GM12878 (cell line): ENCODE measurements around the gene RTP5. TPM values are rescaled to one million over a fixed set of nuclear protein-coding genes. Genes with fewer than 3 reads are reported as not detected.

ENCODE experiments used
- ATAC-seq: fragments of 200-7000 bp; cut with Tn5 transposase; 3 replicates; pipeline ENCODE4 v1.9.1; 2020; ENCODE audit warnings: mild to moderate bottlenecking, moderate library complexity
- BruUV-seq: library from RNA; stranded (reverse); fragments of 400-500 nt; replicated peaks from 2 replicates; lab custom pipeline; 2021; lab: Mats Ljungman, UMichigan
- CTCF ChIA-PET: fragments of 300-600 bp; sonication (Branson Sonifier 250); formaldehyde crosslinking; extraction: SDS; loops from one replicate; lab custom pipeline; 2021; ENCODE audit warnings: inconsistent platforms; lab: Yijun Ruan, JAX
- POLR2A ChIA-PET: fragments of 350-600 bp; formaldehyde crosslinking; extraction: SDS; loops from one replicate; lab custom pipeline; 2021; ENCODE audit warnings: inconsistent platforms; lab: Charles Lee
- RAD21 ChIA-PET: fragments of 300-600 bp; sonication (Branson Sonifier 250); formaldehyde crosslinking; loops from one replicate; lab custom pipeline; 2023; ENCODE audit warnings: antibody characterized with exemption; ENCODE audit not compliant: unreplicated experiment; lab: Charles Lee
- SMC1A ChIA-PET: fragments of 300-600 bp; sonication (Branson Sonifier 250); formaldehyde crosslinking; loops from one replicate; lab custom pipeline; 2023; ENCODE audit not compliant: unreplicated experiment, uncharacterized antibody; lab: Charles Lee
- DNase-seq: peaks from one replicate; pipeline ENCODE4 v3.0.0-alpha.2; 2011; ENCODE audit warnings: low read depth, low spot score
- FAIRE-seq: peaks from 3 replicates; lab custom pipeline; 2011; peaks lifted over from hg19 to GRCh38; lab: Jason Lieb, UNC
- H2AFZ ChIP-seq: 2 replicates; pipeline ENCODE4 v1.6.0; 2011; ENCODE audit warnings: low read depth, low read length, control low read depth; ENCODE audit not compliant: control insufficient read depth
- H3K27ac ChIP-seq: 2 replicates; pipeline ENCODE4 v1.5.1; 2011; ENCODE audit warnings: control low read depth; ENCODE audit not compliant: control insufficient read depth, insufficient read depth
- H3K27me3 ChIP-seq, 2 experiments: replicated peaks in 1 of 2; 2 replicates each; pipeline versions ENCODE4 v1.6.0 to v1.6.1; 2011; ENCODE audit warnings: low read length in 1 of 2; ENCODE audit not compliant: control insufficient read depth in 2 of 2, insufficient read depth in 2 of 2
- H3K36me3 ChIP-seq, 2 experiments: 2 replicates each; pipeline ENCODE4 v1.5.1; 2011; ENCODE audit warnings: low read length in 1 of 2; ENCODE audit not compliant: control insufficient read depth in 2 of 2, insufficient read depth in 2 of 2
- H3K4me1 ChIP-seq: 2 replicates; pipeline ENCODE4 v1.6.1; 2011; ENCODE audit warnings: mild to moderate bottlenecking, low read length, moderate library complexity, mixed read lengths; ENCODE audit not compliant: control insufficient read depth, insufficient read depth
- H3K4me2 ChIP-seq: 2 replicates; pipeline ENCODE4 v1.6.0; 2011; ENCODE audit warnings: control low read depth; ENCODE audit not compliant: control insufficient read depth, insufficient read depth
- H3K4me3 ChIP-seq: fragments of 200-600 bp; sonication (generic); 2 replicates; pipeline ENCODE4 v1.5.1; 2016
- H3K79me2 ChIP-seq: 2 replicates; pipeline ENCODE4 v1.6.0; 2011; ENCODE audit warnings: low read length; ENCODE audit not compliant: control insufficient read depth, insufficient read depth
- H3K9ac ChIP-seq: 2 replicates; pipeline ENCODE4 v1.8.0; 2011; ENCODE audit warnings: low read length, control low read depth, mixed read lengths; ENCODE audit not compliant: control insufficient read depth, insufficient read depth
- H3K9me3 ChIP-seq: replicated peaks from 3 replicates; pipeline ENCODE4 v1.5.1; 2011; ENCODE audit warnings: mild to moderate bottlenecking, low read length; ENCODE audit not compliant: control insufficient read depth, insufficient read depth
- H4K20me1 ChIP-seq: 2 replicates; pipeline ENCODE4 v1.6.0; 2011; ENCODE audit not compliant: control insufficient read depth, insufficient read depth
- ETV6 ChIP-seq, 2 experiments: fragments of 450-650 bp in 1 of 2; IDR thresholded peaks in 1 of 2; conservative IDR thresholded peaks in 1 of 2; 2 replicates each; pipeline ENCODE4 v1.6.1; 2014; ENCODE audit warnings: antibody characterized with exemption in 1 of 2, borderline replicate concordance in 1 of 2, low read depth in 1 of 2, mild to moderate bottlenecking in 1 of 2, moderate library complexity in 1 of 2
- FOXM1 ChIP-seq: IDR thresholded peaks from 2 replicates; pipeline ENCODE4 v1.6.1; 2012; ENCODE audit warnings: low read depth, mild to moderate bottlenecking, inconsistent platforms, low read length, moderate library complexity
- HDAC2 ChIP-seq: fragments of 200-600 bp; sonication (generic); IDR thresholded peaks from 2 replicates; pipeline ENCODE4 v1.6.1; 2017
- HDGF ChIP-seq: fragments of 450-650 bp; IDR thresholded peaks from 2 replicates; pipeline ENCODE4 v1.6.1; 2016; ENCODE audit warnings: antibody characterized with exemption
- MYB ChIP-seq: fragments of 150-350 bp; IDR thresholded peaks from 2 replicates; pipeline ENCODE4 v1.6.1; 2014; ENCODE audit warnings: mild to moderate bottlenecking, low read depth, low read length, borderline replicate concordance
- NBN ChIP-seq: fragments of 450-650 bp; IDR thresholded peaks from 2 replicates; pipeline ENCODE4 v1.6.1; 2016
- NRF1 ChIP-seq: conservative IDR thresholded peaks from 2 replicates; pipeline ENCODE4 v1.6.1; 2011; ENCODE audit warnings: mild to moderate bottlenecking, low read depth, low read length, improper control_type of control experiment
- PAX8 ChIP-seq: fragments of 450-650 bp; IDR thresholded peaks from 2 replicates; pipeline ENCODE4 v1.6.1; 2017; ENCODE audit warnings: mild to moderate bottlenecking, moderate library complexity
- PML ChIP-seq: IDR thresholded peaks from 2 replicates; pipeline ENCODE4 v1.6.1; 2012; ENCODE audit warnings: low read length, inconsistent platforms
- SPI1 ChIP-seq: IDR thresholded peaks from 2 replicates; pipeline ENCODE4 v1.6.1; 2011; ENCODE audit warnings: low read depth, mild to moderate bottlenecking, low read length, moderate library complexity, borderline replicate concordance; ENCODE audit not compliant: insufficient read depth
- TBL1XR1 ChIP-seq: IDR thresholded peaks from 2 replicates; pipeline ENCODE4 v1.6.1; 2012; ENCODE audit warnings: low read depth, low read length, improper control_type of control experiment
- WGBS: methylation state at CpG from one replicate; pipeline ENCODE4 v1.1.6; 2016; ENCODE audit warnings: low lambda C conversion rate; ENCODE audit not compliant: insufficient replicate concordance, insufficient coverage; ENCODE audit errors: missing lambda C conversion rate; 5-methylcytosine and 5-hydroxymethylcytosine counted together
- in situ Hi-C: fragments of 300-500 bp; cut with MboI; formaldehyde crosslinking; loops from 9 replicates; pipeline ENCODE4 v1.14.3; 2018; ENCODE audit warnings: mixed read lengths
- intact Hi-C: fragments of 100-400 bp; cut with micrococcal nuclease; formaldehyde crosslinking; loops from one replicate; pipeline ENCODE4 v1.14.2; 2022; ENCODE audit not compliant: unreplicated experiment
- polyA plus RNA-seq, 11 experiments: library from polyadenylated mRNA; depleted of rRNA in 4 of 11; unstranded in 6 of 11; stranded (reverse) in 5 of 11; fragments of >200 nt; fragmentation: Nextera tagmentation in 4 of 11; fragmentation: Illumina TruSeq in 1 of 11; extraction: Ambion mirVana in 4 of 11; extraction: Trizol in 1 of 11; gene quantifications; 1 replicate in 1 of 11; 2 replicates in 10 of 11; pipeline versions ENCODE4 v1.2.1 to v1.2.3, GENCODE V29; 2011 to 2016; ENCODE audit warnings: inconsistent platforms in 2 of 11, missing spikeins in 2 of 11, low read depth in 1 of 11
- total RNA-seq, 4 experiments: library from RNA; depleted of rRNA in 3 of 4; stranded (reverse); fragments of >200 nt in 3 of 4; fragmentation: Illumina TruSeq in 1 of 4; extraction: Trizol in 1 of 4; gene quantifications; 2 replicates each; pipeline versions ENCODE4 v1.2.1 to v1.2.3, GENCODE V29; 2013 to 2021
- TF ChIP-seq, protein P1 (sequence below): fragments of 450-650 bp; IDR thresholded peaks from 2 replicates; pipeline ENCODE4 v1.6.1; 2017; ENCODE audit warnings: mild to moderate bottlenecking, moderate library complexity
- TF ChIP-seq, protein P2 (sequence below): IDR thresholded peaks from 2 replicates; pipeline ENCODE4 v1.6.1; 2011; ENCODE audit warnings: borderline replicate concordance, low read depth, mild to moderate bottlenecking, moderate library complexity, low read length; ENCODE audit not compliant: insufficient read depth, poor library complexity, severe bottlenecking
- TF ChIP-seq, protein P3 (sequence below): fragments of 150-350 bp; IDR thresholded peaks from 2 replicates; pipeline ENCODE4 v1.6.1; 2016; ENCODE audit warnings: low read depth, low read length

RTP5 gene
- total and polyA plus RNA-seq, 10 of the 15 experiments (the other 5 are each of a cell fraction or from before 2014, with no cell fraction given) = 0.05 TPM; not detected in 9

DNA sequence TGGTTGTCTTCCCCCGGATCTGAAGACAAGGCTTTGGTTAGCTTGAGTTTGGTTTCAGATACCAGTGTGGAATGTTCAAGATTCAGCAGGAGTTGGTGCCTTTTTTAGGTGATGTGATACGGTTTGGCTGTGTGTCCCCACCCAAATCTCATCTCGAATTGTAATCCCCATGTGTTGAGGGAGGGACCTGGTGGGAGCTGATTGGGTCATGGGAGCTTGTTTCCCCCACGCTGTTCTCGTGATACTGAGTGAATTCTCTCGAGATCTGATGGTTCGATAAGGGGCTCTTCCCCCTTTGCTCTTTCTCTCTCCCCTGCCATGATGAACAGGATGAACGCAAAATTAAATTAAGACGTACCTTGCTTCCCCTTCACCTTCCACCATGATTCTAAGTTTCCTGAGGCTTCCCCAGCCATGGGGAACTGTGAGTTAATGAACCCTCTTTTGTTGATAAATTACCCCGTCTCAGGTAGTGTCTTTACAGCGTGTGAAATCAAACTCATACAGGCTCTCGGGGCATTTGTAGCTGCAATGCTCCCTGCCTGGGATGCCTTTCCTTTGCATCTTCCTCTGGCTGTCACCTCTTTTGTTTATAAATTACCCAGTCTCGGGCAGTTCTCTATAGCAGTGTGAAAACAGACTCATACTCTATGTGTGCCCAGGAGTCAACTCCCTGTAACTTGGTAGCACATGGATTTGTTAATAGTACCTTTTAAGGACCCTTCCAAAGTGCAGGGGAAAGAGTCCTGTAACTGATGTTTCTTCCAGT lies 32.1 kb upstream of the RTP5 start:
- RAD21 ChIA-PET = no interaction called here
- H3K9ac ChIP-seq = no peak overlapping the region
- H3K9me3 ChIP-seq = no peaks in the 10 kb centered on the region; the same call in 2 of the 3 replicates
- H3K4me3 ChIP-seq = no peak overlapping the region
- ATAC-seq = no peak
- DNase-seq = no peak
- H3K4me1 ChIP-seq = peaks cover 1% of the 10 kb centered on the region; the same call in 1 of the 2 replicates
- H3K79me2 ChIP-seq = no peaks in the 10 kb centered on the region
- H3K27me3 ChIP-seq = 0 out of 4 replicates have a peak, but pooled peaks cover 0 to 1% of the 10 kb centered on the region in 2 experiments
- POLR2A ChIA-PET = interaction anchor here (0.6 to 0.9 kb wide), 3 partner anchors 32 to 184 kb away, joined by 3 to 7 read pairs (median 3); no protein-coding TSS in a partner anchor
- SMC1A ChIA-PET = interaction anchor here (1.4 to 2.1 kb wide), 2 partner anchors 17 to 49 kb away, joined by 3 to 4 read pairs; no protein-coding TSS in a partner anchor
- WGBS = 47% methylated on average over 13 of the region's 13 CpGs
- no peaks in the 10 kb centered on the region for H3K36me3 ChIP-seq
- intact Hi-C loops (no loop called here), in situ Hi-C loops (no loop called here)
- no peak overlapping the region for H3K27ac ChIP-seq
- BruUV-seq = no TSS peak
- TF ChIP-seq TBL1XR1 (no peak), SPI1 (no peak), NRF1 (no peak), PML (no peak), ETV6 (conservative IDR thresholded peaks at IDR 0.05 in 1 of 2, IDR thresholded peaks at IDR 0.05 in 1 of 2; ENCODE audit: borderline replicate concordance in 1 of 2, low read depth in 1 of 2) (no peak), HDAC2 (no peak), NBN (no peak), HDGF (no peak), PAX8 (no peak), MYB (no peak), FOXM1 (no peak)
- TF ChIP-seq, protein P1, sequence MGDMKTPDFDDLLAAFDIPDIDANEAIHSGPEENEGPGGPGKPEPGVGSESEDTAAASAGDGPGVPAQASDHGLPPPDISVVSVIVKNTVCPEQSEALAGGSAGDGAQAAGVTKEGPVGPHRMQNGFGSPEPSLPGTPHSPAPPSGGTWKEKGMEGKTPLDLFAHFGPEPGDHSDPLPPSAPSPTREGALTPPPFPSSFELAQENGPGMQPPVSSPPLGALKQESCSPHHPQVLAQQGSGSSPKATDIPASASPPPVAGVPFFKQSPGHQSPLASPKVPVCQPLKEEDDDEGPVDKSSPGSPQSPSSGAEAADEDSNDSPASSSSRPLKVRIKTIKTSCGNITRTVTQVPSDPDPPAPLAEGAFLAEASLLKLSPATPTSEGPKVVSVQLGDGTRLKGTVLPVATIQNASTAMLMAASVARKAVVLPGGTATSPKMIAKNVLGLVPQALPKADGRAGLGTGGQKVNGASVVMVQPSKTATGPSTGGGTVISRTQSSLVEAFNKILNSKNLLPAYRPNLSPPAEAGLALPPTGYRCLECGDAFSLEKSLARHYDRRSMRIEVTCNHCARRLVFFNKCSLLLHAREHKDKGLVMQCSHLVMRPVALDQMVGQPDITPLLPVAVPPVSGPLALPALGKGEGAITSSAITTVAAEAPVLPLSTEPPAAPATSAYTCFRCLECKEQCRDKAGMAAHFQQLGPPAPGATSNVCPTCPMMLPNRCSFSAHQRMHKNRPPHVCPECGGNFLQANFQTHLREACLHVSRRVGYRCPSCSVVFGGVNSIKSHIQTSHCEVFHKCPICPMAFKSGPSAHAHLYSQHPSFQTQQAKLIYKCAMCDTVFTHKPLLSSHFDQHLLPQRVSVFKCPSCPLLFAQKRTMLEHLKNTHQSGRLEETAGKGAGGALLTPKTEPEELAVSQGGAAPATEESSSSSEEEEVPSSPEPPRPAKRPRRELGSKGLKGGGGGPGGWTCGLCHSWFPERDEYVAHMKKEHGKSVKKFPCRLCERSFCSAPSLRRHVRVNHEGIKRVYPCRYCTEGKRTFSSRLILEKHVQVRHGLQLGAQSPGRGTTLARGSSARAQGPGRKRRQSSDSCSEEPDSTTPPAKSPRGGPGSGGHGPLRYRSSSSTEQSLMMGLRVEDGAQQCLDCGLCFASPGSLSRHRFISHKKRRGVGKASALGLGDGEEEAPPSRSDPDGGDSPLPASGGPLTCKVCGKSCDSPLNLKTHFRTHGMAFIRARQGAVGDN = no peak
- TF ChIP-seq, protein P2, sequence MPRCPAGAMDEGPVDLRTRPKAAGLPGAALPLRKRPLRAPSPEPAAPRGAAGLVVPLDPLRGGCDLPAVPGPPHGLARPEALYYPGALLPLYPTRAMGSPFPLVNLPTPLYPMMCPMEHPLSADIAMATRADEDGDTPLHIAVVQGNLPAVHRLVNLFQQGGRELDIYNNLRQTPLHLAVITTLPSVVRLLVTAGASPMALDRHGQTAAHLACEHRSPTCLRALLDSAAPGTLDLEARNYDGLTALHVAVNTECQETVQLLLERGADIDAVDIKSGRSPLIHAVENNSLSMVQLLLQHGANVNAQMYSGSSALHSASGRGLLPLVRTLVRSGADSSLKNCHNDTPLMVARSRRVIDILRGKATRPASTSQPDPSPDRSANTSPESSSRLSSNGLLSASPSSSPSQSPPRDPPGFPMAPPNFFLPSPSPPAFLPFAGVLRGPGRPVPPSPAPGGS = no peak
- TF ChIP-seq, protein P3, sequence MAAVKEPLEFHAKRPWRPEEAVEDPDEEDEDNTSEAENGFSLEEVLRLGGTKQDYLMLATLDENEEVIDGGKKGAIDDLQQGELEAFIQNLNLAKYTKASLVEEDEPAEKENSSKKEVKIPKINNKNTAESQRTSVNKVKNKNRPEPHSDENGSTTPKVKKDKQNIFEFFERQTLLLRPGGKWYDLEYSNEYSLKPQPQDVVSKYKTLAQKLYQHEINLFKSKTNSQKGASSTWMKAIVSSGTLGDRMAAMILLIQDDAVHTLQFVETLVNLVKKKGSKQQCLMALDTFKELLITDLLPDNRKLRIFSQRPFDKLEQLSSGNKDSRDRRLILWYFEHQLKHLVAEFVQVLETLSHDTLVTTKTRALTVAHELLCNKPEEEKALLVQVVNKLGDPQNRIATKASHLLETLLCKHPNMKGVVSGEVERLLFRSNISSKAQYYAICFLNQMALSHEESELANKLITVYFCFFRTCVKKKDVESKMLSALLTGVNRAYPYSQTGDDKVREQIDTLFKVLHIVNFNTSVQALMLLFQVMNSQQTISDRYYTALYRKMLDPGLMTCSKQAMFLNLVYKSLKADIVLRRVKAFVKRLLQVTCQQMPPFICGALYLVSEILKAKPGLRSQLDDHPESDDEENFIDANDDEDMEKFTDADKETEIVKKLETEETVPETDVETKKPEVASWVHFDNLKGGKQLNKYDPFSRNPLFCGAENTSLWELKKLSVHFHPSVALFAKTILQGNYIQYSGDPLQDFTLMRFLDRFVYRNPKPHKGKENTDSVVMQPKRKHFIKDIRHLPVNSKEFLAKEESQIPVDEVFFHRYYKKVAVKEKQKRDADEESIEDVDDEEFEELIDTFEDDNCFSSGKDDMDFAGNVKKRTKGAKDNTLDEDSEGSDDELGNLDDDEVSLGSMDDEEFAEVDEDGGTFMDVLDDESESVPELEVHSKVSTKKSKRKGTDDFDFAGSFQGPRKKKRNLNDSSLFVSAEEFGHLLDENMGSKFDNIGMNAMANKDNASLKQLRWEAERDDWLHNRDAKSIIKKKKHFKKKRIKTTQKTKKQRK = no peak
- TF ChIP-seq, all 136 proteins: peak for 0
- no peak overlapping the region for H3K4me2 ChIP-seq
- no peaks in the 10 kb centered on the region for H4K20me1 ChIP-seq
- no peak overlapping the region for H2AFZ ChIP-seq
- CTCF ChIA-PET = interaction anchor here (1.1 kb wide), 1 partner anchor 21 kb away, joined by 7 read pairs; the partner anchor contains the start of gene PDCD1
- no peak for FAIRE-seq
